CD4-positive, alpha-beta T cell treated with Interferon gamma for 1 hour (primary cell): Measurements from ENCODE around the gene OSGEP.

ENCODE experiments used
- DNase-seq: peaks from one replicate; pipeline ENCODE4 v3.0.0-alpha.2; 2020

OSGEP gene

GRCh38 chr14:20428802-20429201 is 25.8 kb downstream of the OSGEP start:
- DNase-seq = no peak

- no peak for DNase-seq
These were observed 26.6 kb downstream of the OSGEP start for GRCh38 chr14:20428010-20428365.

- no peak for DNase-seq
These were observed 27.2 kb downstream of the OSGEP start for GRCh38 chr14:20427231-20428009.

GRCh38 chr14:20424851-20425250 is 29.8 kb downstream of the OSGEP start:
- DNase-seq = no peak

GRCh38 chr14:20422886-20423285 is 31.7 kb downstream of the OSGEP start:
- DNase-seq = no peak

- no peak for DNase-seq
These were observed 33.3 kb downstream of the OSGEP start for GRCh38 chr14:20421267-20421666.

GRCh38 chr14:20419419-20419818 is 35.2 kb downstream of the OSGEP start:
- DNase-seq = no peak

- no peak for DNase-seq
These were observed 36.1 kb downstream of the OSGEP start for GRCh38 chr14:20418501-20418909.

- no peak for DNase-seq
These were observed 37.1 kb downstream of the OSGEP start for GRCh38 chr14:20417250-20418186.

- no peak for DNase-seq
These were observed 38.4 kb downstream of the OSGEP start for GRCh38 chr14:20416223-20416622.

- no peak for DNase-seq
These were observed 38.8 kb downstream of the OSGEP start for GRCh38 chr14:20415782-20416206.

GRCh38 chr14:20413744-20414082 is 40.9 kb downstream of the OSGEP start:
- DNase-seq = no peak

- peak; percentile 62 for DNase-seq
These were observed 41.5 kb downstream of the OSGEP start, which contains the start of gene TEP1 for GRCh38 chr14:20412876-20413743. TEP1 (minus strand) TSS chr14:20413501; CDS start chr14:20408439, 5,062 bp downstream.

- no peak for DNase-seq
These were observed 42.2 kb downstream of the OSGEP start for GRCh38 chr14:20412411-20412810.

GRCh38 chr14:20409226-20409625 is 45.4 kb downstream of the OSGEP start:
- no peak for DNase-seq

- DNase-seq = no peak
These were observed 51.1 kb downstream of the OSGEP start for GRCh38 chr14:20403521-20403920.

- no peak for DNase-seq
These were observed 53.5 kb downstream of the OSGEP start for GRCh38 chr14:20400965-20401593.

- no peak for DNase-seq
These were observed 54.0 kb downstream of the OSGEP start for GRCh38 chr14:20400589-20400964.

- DNase-seq = no peak
These were observed 57.1 kb downstream of the OSGEP start for GRCh38 chr14:20397511-20397910.
